ENCODE measurements around the gene PON3. TPM values are rescaled to one million over a fixed set of nuclear protein-coding genes. Genes with fewer than 3 reads are reported as not detected.

Gene PON3
- total RNA-seq, 1 experiment from 2014 or later: not detected

- Histone ChIP-seq H3K18ac (ENCODE audit: insufficient read length, low read depth, low read length) (no peak overlapping the region), H3T11ph (ENCODE audit: low read length) (no peak overlapping the region), H4K20me1 (ENCODE audit: control insufficient read depth, insufficient read depth, insufficient read length) (no peaks in the 10 kb centered on the region), H3K27me3 (ENCODE audit: insufficient read depth, low read length) (no peaks in the 10 kb centered on the region), H3K9ac (ENCODE audit: extremely low read depth, insufficient read length, low read length) (no peak overlapping the region), H2AK5ac (ENCODE audit: insufficient read length, low read length) (no peak overlapping the region), H4K91ac (ENCODE audit: insufficient read length, low read depth, low read length) (no peak overlapping the region), H4K8ac (replicated peaks; ENCODE audit: insufficient read length, low read depth, low read length) (no peak overlapping the region), H3K4me2 (ENCODE audit: insufficient read depth, insufficient read length, low read length) (no peak overlapping the region), H3K79me1 (ENCODE audit: insufficient read depth, low read depth, low read length, poor library complexity, severe bottlenecking) (no peaks in the 10 kb centered on the region), H3K23ac (ENCODE audit: insufficient read length, low read depth, low read length) (no peak overlapping the region), H2AFZ (ENCODE audit: low read length) (no peak overlapping the region), H3K27ac (ENCODE audit: insufficient read length, low read depth, low read length) (no peak overlapping the region), H3K23me2 (ENCODE audit: insufficient read length, low read depth, low read length, poor library complexity, severe bottlenecking) (no peaks in the 10 kb centered on the region), H3K4me1 (ENCODE audit: insufficient read depth, low read length) (no peaks in the 10 kb centered on the region), H3K79me2 (ENCODE audit: insufficient read depth, low read length) (no peaks in the 10 kb centered on the region), H2BK20ac (ENCODE audit: low read depth, low read length, poor library complexity, severe bottlenecking) (no peak overlapping the region), H3K56ac (ENCODE audit: insufficient read length, low read depth, low read length) (no peak overlapping the region), H4K5ac (ENCODE audit: insufficient read length, low read depth, low read length) (no peak overlapping the region), H2BK12ac (ENCODE audit: insufficient read length, low read depth, low read length) (no peak overlapping the region), H2BK15ac (ENCODE audit: low read depth, low read length) (no peak overlapping the region), H2BK5ac (ENCODE audit: insufficient read length, low read length) (no peak overlapping the region), H3K14ac (ENCODE audit: insufficient read depth, low read length) (no peak overlapping the region), H3K9me3 (ENCODE audit: control insufficient read depth, low read depth, low read length) (no peaks in the 10 kb centered on the region), H2BK120ac (ENCODE audit: low read depth, low read length, poor library complexity, severe bottlenecking) (no peak overlapping the region), H3K4ac (ENCODE audit: low read depth, low read length) (no peak overlapping the region)
- Mint-ChIP-seq H3K9me3 (no peaks in the 10 kb centered on the region), H3K4me3 (no peak overlapping the region), H3K27me3 (ENCODE audit: low read depth) (peaks cover 1% of the 10 kb centered on the region; the same call in 1 of the 2 replicates), H3K36me3 (ENCODE audit: insufficient read depth in 1 of 3, low read depth in 3 of 3) (no peaks in the 10 kb centered on the region), H3K4me1 (no peaks in the 10 kb centered on the region), H3K27ac (no peak overlapping the region)
- WGBS (ENCODE audit: extremely low coverage, insufficient read length, low lambda C conversion rate): no CpG with 5 or more reads among the region's 2 CpGs
- TF ChIP-seq, protein P1, sequence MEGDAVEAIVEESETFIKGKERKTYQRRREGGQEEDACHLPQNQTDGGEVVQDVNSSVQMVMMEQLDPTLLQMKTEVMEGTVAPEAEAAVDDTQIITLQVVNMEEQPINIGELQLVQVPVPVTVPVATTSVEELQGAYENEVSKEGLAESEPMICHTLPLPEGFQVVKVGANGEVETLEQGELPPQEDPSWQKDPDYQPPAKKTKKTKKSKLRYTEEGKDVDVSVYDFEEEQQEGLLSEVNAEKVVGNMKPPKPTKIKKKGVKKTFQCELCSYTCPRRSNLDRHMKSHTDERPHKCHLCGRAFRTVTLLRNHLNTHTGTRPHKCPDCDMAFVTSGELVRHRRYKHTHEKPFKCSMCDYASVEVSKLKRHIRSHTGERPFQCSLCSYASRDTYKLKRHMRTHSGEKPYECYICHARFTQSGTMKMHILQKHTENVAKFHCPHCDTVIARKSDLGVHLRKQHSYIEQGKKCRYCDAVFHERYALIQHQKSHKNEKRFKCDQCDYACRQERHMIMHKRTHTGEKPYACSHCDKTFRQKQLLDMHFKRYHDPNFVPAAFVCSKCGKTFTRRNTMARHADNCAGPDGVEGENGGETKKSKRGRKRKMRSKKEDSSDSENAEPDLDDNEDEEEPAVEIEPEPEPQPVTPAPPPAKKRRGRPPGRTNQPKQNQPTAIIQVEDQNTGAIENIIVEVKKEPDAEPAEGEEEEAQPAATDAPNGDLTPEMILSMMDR (conservative IDR thresholded peaks at IDR 0.05): no peak
- DNase-seq: no peak
Observed at GRCh38 chr7:95444796-95445195, 48.6 kb upstream of the PON3 start.
